K562 (cell line): ENCODE measurements around the gene COL5A1. TPM values are rescaled to one million over a fixed set of nuclear protein-coding genes. Genes with fewer than 3 reads are reported as not detected.

Experiments
- ATAC-seq: fragments of 200-7000 bp; cut with Tn5 transposase; 3 replicates; pipeline ENCODE4 v1.9.1; 2020; ENCODE audit warnings: moderate library complexity
- BruUV-seq: library from RNA; stranded (reverse); fragments of 400-500 nt; replicated peaks from 2 replicates; lab custom pipeline; 2021; lab: Mats Ljungman, UMichigan
- CTCF ChIA-PET: fragments of 300-600 bp; formaldehyde crosslinking; extraction: SDS; loops from one replicate; lab custom pipeline; 2021; ENCODE audit warnings: low intra/inter-chr PET ratio; lab: Yijun Ruan, JAX
- POLR2A ChIA-PET: fragments of 300-600, 350-650 bp; sonication (Branson Sonifier 250); formaldehyde crosslinking; extraction: SDS; loops from one replicate; lab custom pipeline; 2021; ENCODE audit warnings: antibody characterized with exemption, inconsistent platforms; lab: Yijun Ruan, JAX
- DNase-seq, 4 experiments: peaks; one replicate each; pipeline versions ENCODE4 v3.0.0 to v3.0.0-alpha.2; 2011 to 2018; ENCODE audit warnings: low spot score in 3 of 4, mixed read lengths in 3 of 4; ENCODE audit errors: extremely low read depth in 1 of 4
- FAIRE-seq: peaks from 2 replicates; lab custom pipeline; 2011; peaks lifted over from hg19 to GRCh38; lab: Jason Lieb, UNC
- H2AFZ ChIP-seq: 2 replicates; pipeline ENCODE4 v1.6.0; 2011; ENCODE audit warnings: low read depth, low read length, control low read depth, inconsistent platforms
- H3K27ac ChIP-seq: fragments of 200-600 bp; 3 replicates; pipeline ENCODE4 v1.8.0; 2011; ENCODE audit warnings: low read depth, mild to moderate bottlenecking, control low read depth, inconsistent platforms, low read length, moderate library complexity, mixed read lengths; ENCODE audit errors: extremely low read depth
- H3K27me3 ChIP-seq, 2 experiments: fragments of 300-600 bp in 1 of 2; 2 replicates in 1 of 2; 3 replicates in 1 of 2; pipeline versions ENCODE4 v1.6.0 to v1.8.0; 2011; ENCODE audit warnings: inconsistent platforms in 2 of 2, low read length in 2 of 2, mild to moderate bottlenecking in 1 of 2, mixed read lengths in 1 of 2, moderate library complexity in 1 of 2; ENCODE audit not compliant: control insufficient read depth in 2 of 2, insufficient read depth in 2 of 2
- H3K36me3 ChIP-seq: fragments of 300-600 bp; 3 replicates; pipeline ENCODE4 v1.8.0; 2011; ENCODE audit warnings: mild to moderate bottlenecking, low read length, inconsistent platforms; ENCODE audit not compliant: control insufficient read depth, insufficient read depth
- H3K4me1 ChIP-seq, 2 experiments: fragments of 200-600 bp in 1 of 2; replicated peaks in 1 of 2; 2 replicates in 1 of 2; 3 replicates in 1 of 2; pipeline versions ENCODE4 v1.5.1 to v1.8.0; 2011; ENCODE audit warnings: inconsistent platforms in 2 of 2, low read length in 2 of 2, mild to moderate bottlenecking in 1 of 2, mixed read lengths in 1 of 2, moderate library complexity in 1 of 2; ENCODE audit not compliant: control insufficient read depth in 2 of 2, insufficient read depth in 2 of 2
- H3K4me2 ChIP-seq: 2 replicates; pipeline ENCODE4 v1.6.1; 2011; ENCODE audit warnings: low read length, control low read depth, inconsistent platforms, mixed read lengths; ENCODE audit not compliant: insufficient read depth
- H3K4me3 ChIP-seq: fragments of 200-600 bp; sonication (generic), shearing (Covaris generic); 2 replicates; pipeline ENCODE4 v1.5.1; 2016; ENCODE audit warnings: control low read depth, inconsistent platforms
- H3K79me2 ChIP-seq: fragments of 200-600 bp; 3 replicates; pipeline ENCODE4 v1.8.0; 2011; ENCODE audit warnings: low read length, inconsistent platforms; ENCODE audit not compliant: control insufficient read depth, insufficient read depth
- H3K9ac ChIP-seq, 2 experiments: 2 replicates each; pipeline versions ENCODE4 v1.6.0 to v1.6.1; 2011; ENCODE audit warnings: low read depth in 2 of 2, low read length in 2 of 2, control low read depth in 1 of 2, inconsistent platforms in 1 of 2, mild to moderate bottlenecking in 1 of 2, mixed read lengths in 1 of 2; ENCODE audit not compliant: insufficient read depth in 1 of 2
- H3K9me1 ChIP-seq: one replicate; pipeline ENCODE4 v1.6.0; 2011; ENCODE audit warnings: inconsistent platforms, mild to moderate bottlenecking, low read length, moderate library complexity; ENCODE audit not compliant: control insufficient read depth, insufficient read depth
- H3K9me3 ChIP-seq: replicated peaks from 2 replicates; pipeline ENCODE4 v1.5.1; 2011; ENCODE audit warnings: low read depth, low read length, inconsistent platforms; ENCODE audit not compliant: control insufficient read depth, insufficient read depth
- H4K20me1 ChIP-seq: replicated peaks from 2 replicates; pipeline ENCODE4 v1.6.1; 2011; ENCODE audit warnings: low read length, inconsistent platforms, mixed read lengths; ENCODE audit not compliant: control insufficient read depth, insufficient read depth
- BMI1 ChIP-seq: fragments of 150-350 bp; IDR thresholded peaks from 2 replicates; pipeline ENCODE4 v1.6.1; 2014; ENCODE audit warnings: low read length
- CXXC5 ChIP-seq: fragments of 250-450 bp; sonication (Bioruptor Pico); IDR thresholded peaks from 2 replicates; pipeline ENCODE4 v1.8.0; 2022; ENCODE audit warnings: inconsistent platforms, mild to moderate bottlenecking, moderate library complexity
- FOXA1 ChIP-seq: fragments of 450-650 bp; IDR thresholded peaks from 2 replicates; pipeline ENCODE4 v1.6.1; 2016; ENCODE audit warnings: mild to moderate bottlenecking, borderline replicate concordance
- GATAD2A ChIP-seq: fragments of 450-650 bp; IDR thresholded peaks from 2 replicates; pipeline ENCODE4 v1.6.1; 2017
- HBP1 ChIP-seq: fragments of 450-650 bp; formaldehyde crosslinking; IDR thresholded peaks from 2 replicates; pipeline ENCODE4 v1.4.0; 2022; ENCODE audit warnings: missing genetic modification characterization
- HMBOX1 ChIP-seq: sonication (generic); IDR thresholded peaks from 2 replicates; pipeline ENCODE4 v1.6.1; 2016
- IRF1 ChIP-seq: sonication (generic); formaldehyde crosslinking; IDR thresholded peaks from 2 replicates; pipeline ENCODE4 v1.8.0; 2022; ENCODE audit warnings: missing genetic modification reagents, mild to moderate bottlenecking, borderline replicate concordance
- KLF13 ChIP-seq: fragments of 450-650 bp; IDR thresholded peaks from 2 replicates; pipeline ENCODE4 v1.6.1; 2016; ENCODE audit warnings: missing genetic modification characterization, low read depth, mild to moderate bottlenecking, missing compliant biosample characterization, moderate library complexity, borderline replicate concordance
- PTRF ChIP-seq: fragments of 450-650 bp; IDR thresholded peaks from 2 replicates; pipeline ENCODE4 v1.6.1; 2016; ENCODE audit warnings: mild to moderate bottlenecking, missing genetic modification characterization, missing compliant biosample characterization
- SOX6 ChIP-seq: fragments of 450-650 bp; IDR thresholded peaks from 2 replicates; pipeline ENCODE4 v1.6.1; 2014; ENCODE audit warnings: mild to moderate bottlenecking
- TBL1XR1 ChIP-seq, 2 experiments: IDR thresholded peaks; 2 replicates each; pipeline ENCODE4 v1.6.1; 2012; ENCODE audit warnings: improper control_type of control experiment in 2 of 2, low read length in 2 of 2, mild to moderate bottlenecking in 1 of 2
- ZBED1 ChIP-seq: IDR thresholded peaks from 2 replicates; pipeline ENCODE4 v1.6.1; 2014
- ZNF431 ChIP-seq: sonication (generic); formaldehyde crosslinking; IDR thresholded peaks from 2 replicates; pipeline ENCODE4 v1.8.0; 2022; ENCODE audit warnings: mild to moderate bottlenecking, missing genetic modification reagents
- ZNF583 ChIP-seq: fragments of 250-450 bp; sonication (Bioruptor Pico); IDR thresholded peaks from 2 replicates; pipeline ENCODE4 v1.4.0; 2020
- ZNF609 ChIP-seq: sonication (generic); formaldehyde crosslinking; IDR thresholded peaks from 2 replicates; pipeline ENCODE4 v1.8.1; 2023; ENCODE audit warnings: missing genetic modification reagents, mild to moderate bottlenecking, borderline replicate concordance
- WGBS: fragments of 100-300 bp; shearing (Covaris generic); methylation state at CpG from one replicate; pipeline ENCODE4 v1.1.6; 2016; ENCODE audit warnings: low coverage, mixed read lengths; ENCODE audit not compliant: insufficient coverage; ENCODE audit errors: missing lambda C conversion rate; 5-methylcytosine and 5-hydroxymethylcytosine counted together
- in situ Hi-C: fragments of 300-500 bp; cut with MboI; formaldehyde crosslinking; loops from 4 replicates; pipeline ENCODE4 v1.15.0; 2018; ENCODE audit warnings: inconsistent platforms, mixed read lengths
- intact Hi-C: fragments of 100-400 bp; cut with micrococcal nuclease; formaldehyde crosslinking; loops from 2 replicates; pipeline ENCODE4 v1.14.2; 2022
- polyA plus RNA-seq, 8 experiments: library from polyadenylated mRNA; depleted of rRNA in 4 of 8; stranded (reverse) in 5 of 8; unstranded in 3 of 8; fragments of >200 nt; fragmentation: Nextera tagmentation in 2 of 8; fragmentation: Illumina TruSeq in 1 of 8; extraction: Ambion mirVana in 2 of 8; extraction: Trizol in 1 of 8; gene quantifications; 2 replicates each; pipeline versions ENCODE4 v1.2.1 to v1.2.3, GENCODE V29; 2011 to 2014; ENCODE audit warnings: inconsistent platforms in 1 of 8, missing spikeins in 1 of 8
- total RNA-seq, 7 experiments: library from RNA; depleted of rRNA in 6 of 7; stranded (reverse); fragments of >200 nt in 6 of 7; fragmentation: Illumina TruSeq in 2 of 7; extraction: Trizol in 2 of 7; gene quantifications; 2 replicates each; pipeline versions ENCODE4 v1.2.1 to v1.2.3, GENCODE V29; 2011 to 2021; ENCODE audit warnings: low replicate concordance in 1 of 7

The COL5A1 gene
- total and polyA plus RNA-seq, 9 of the 15 experiments (the other 6 are each of a cell fraction or from before 2014, with no cell fraction given), result under 0.01 to 0.13 (median 0.04) TPM; not detected in 6

GRCh38 chr9:134682651-134683364 is 41.2 kb downstream of the COL5A1 start:
- no TSS peak for BruUV-seq
- Histone ChIP-seq H3K4me2 (no peak overlapping the region), H3K9ac (no peak overlapping the region), H3K4me3 (no peak overlapping the region), H3K27ac (no peak overlapping the region), H3K27me3 (peaks cover 0 to 45% of the 10 kb centered on the region in 2 experiments; a peak in 2 of 5 replicates), H3K4me1 (no peaks in the 10 kb centered on the region), H3K36me3 (no peaks in the 10 kb centered on the region), H3K9me1 (no peaks in the 10 kb centered on the region), H3K79me2 (no peaks in the 10 kb centered on the region), H4K20me1 (peaks cover 5% of the 10 kb centered on the region; the same call in 1 of the 2 replicates), H3K9me3 (no peaks in the 10 kb centered on the region), H2AFZ (no peak overlapping the region)
- ChIA-PET CTCF (no interaction called here), POLR2A (no interaction called here)
- ATAC-seq (no peak), FAIRE-seq (no peak), DNase-seq (no peak)
- in situ Hi-C loops (no loop called here), intact Hi-C loops (no loop called here)
- TF ChIP-seq PTRF (tag) (no peak), ZNF431 (CRISPR knock-in tag) (no peak), IRF1 (CRISPR knock-in tag) (no peak), KLF13 (no peak), CXXC5 (CRISPR knock-in tag) (no peak), TBL1XR1 (IDR thresholded peaks at IDR 0.05; ENCODE audit: low read length in 2 of 2) (no peak), ZBED1 (no peak), GATAD2A (no peak), BMI1 (no peak), SOX6 (no peak), FOXA1 (no peak), ZNF609 (CRISPR knock-in tag) (no peak), HMBOX1 (no peak), HBP1 (no peak), ZNF583 (CRISPR knock-in tag) (no peak)
- under 1% methylated on average over 22 of the region's 25 CpGs for WGBS
